GM12878 (cell line): ENCODE data around the gene STXBP1. TPM values are rescaled to one million over a fixed set of nuclear protein-coding genes. Genes with fewer than 3 reads are reported as not detected.

Experiments
- ATAC-seq: fragments of 200-7000 bp; cut with Tn5 transposase; 3 replicates; pipeline ENCODE4 v1.9.1; 2020; ENCODE audit warnings: mild to moderate bottlenecking, moderate library complexity
- BruUV-seq: library from RNA; stranded (reverse); fragments of 400-500 nt; replicated peaks from 2 replicates; lab custom pipeline; 2021; lab: Mats Ljungman, UMichigan
- CTCF ChIA-PET: fragments of 300-600 bp; sonication (Branson Sonifier 250); formaldehyde crosslinking; extraction: SDS; loops from one replicate; lab custom pipeline; 2021; ENCODE audit warnings: inconsistent platforms; lab: Yijun Ruan, JAX
- POLR2A ChIA-PET: fragments of 350-600 bp; formaldehyde crosslinking; extraction: SDS; loops from one replicate; lab custom pipeline; 2021; ENCODE audit warnings: inconsistent platforms; lab: Charles Lee
- RAD21 ChIA-PET: fragments of 300-600 bp; sonication (Branson Sonifier 250); formaldehyde crosslinking; loops from one replicate; lab custom pipeline; 2023; ENCODE audit warnings: antibody characterized with exemption; ENCODE audit not compliant: unreplicated experiment; lab: Charles Lee
- SMC1A ChIA-PET: fragments of 300-600 bp; sonication (Branson Sonifier 250); formaldehyde crosslinking; loops from one replicate; lab custom pipeline; 2023; ENCODE audit not compliant: unreplicated experiment, uncharacterized antibody; lab: Charles Lee
- DNase-seq: peaks from one replicate; pipeline ENCODE4 v3.0.0-alpha.2; 2011; ENCODE audit warnings: low read depth, low spot score
- FAIRE-seq: peaks from 3 replicates; lab custom pipeline; 2011; peaks lifted over from hg19 to GRCh38; lab: Jason Lieb, UNC
- H2AFZ ChIP-seq: 2 replicates; pipeline ENCODE4 v1.6.0; 2011; ENCODE audit warnings: low read depth, low read length, control low read depth; ENCODE audit not compliant: control insufficient read depth
- H3K27ac ChIP-seq: 2 replicates; pipeline ENCODE4 v1.5.1; 2011; ENCODE audit warnings: control low read depth; ENCODE audit not compliant: control insufficient read depth, insufficient read depth
- H3K27me3 ChIP-seq, 2 experiments: replicated peaks in 1 of 2; 2 replicates each; pipeline versions ENCODE4 v1.6.0 to v1.6.1; 2011; ENCODE audit warnings: low read length in 1 of 2; ENCODE audit not compliant: control insufficient read depth in 2 of 2, insufficient read depth in 2 of 2
- H3K36me3 ChIP-seq, 2 experiments: 2 replicates each; pipeline ENCODE4 v1.5.1; 2011; ENCODE audit warnings: low read length in 1 of 2; ENCODE audit not compliant: control insufficient read depth in 2 of 2, insufficient read depth in 2 of 2
- H3K4me1 ChIP-seq: 2 replicates; pipeline ENCODE4 v1.6.1; 2011; ENCODE audit warnings: mild to moderate bottlenecking, low read length, moderate library complexity, mixed read lengths; ENCODE audit not compliant: control insufficient read depth, insufficient read depth
- H3K4me2 ChIP-seq: 2 replicates; pipeline ENCODE4 v1.6.0; 2011; ENCODE audit warnings: control low read depth; ENCODE audit not compliant: control insufficient read depth, insufficient read depth
- H3K4me3 ChIP-seq: fragments of 200-600 bp; sonication (generic); 2 replicates; pipeline ENCODE4 v1.5.1; 2016
- H3K79me2 ChIP-seq: 2 replicates; pipeline ENCODE4 v1.6.0; 2011; ENCODE audit warnings: low read length; ENCODE audit not compliant: control insufficient read depth, insufficient read depth
- H3K9ac ChIP-seq: 2 replicates; pipeline ENCODE4 v1.8.0; 2011; ENCODE audit warnings: low read length, control low read depth, mixed read lengths; ENCODE audit not compliant: control insufficient read depth, insufficient read depth
- H3K9me3 ChIP-seq: replicated peaks from 3 replicates; pipeline ENCODE4 v1.5.1; 2011; ENCODE audit warnings: mild to moderate bottlenecking, low read length; ENCODE audit not compliant: control insufficient read depth, insufficient read depth
- H4K20me1 ChIP-seq: 2 replicates; pipeline ENCODE4 v1.6.0; 2011; ENCODE audit not compliant: control insufficient read depth, insufficient read depth
- BRCA1 ChIP-seq: IDR thresholded peaks from 2 replicates; pipeline ENCODE4 v1.6.1; 2011; ENCODE audit warnings: low read depth, low read length, improper control_type of control experiment
- CEBPB ChIP-seq, 2 experiments: fragments of 150-350 bp in 1 of 2; IDR thresholded peaks; 2 replicates each; pipeline ENCODE4 v1.6.1; 2012 to 2014; ENCODE audit warnings: low read depth in 2 of 2, low read length in 2 of 2, borderline replicate concordance in 1 of 2, inconsistent platforms in 1 of 2
- CHD2 ChIP-seq: IDR thresholded peaks from 2 replicates; pipeline ENCODE4 v1.6.1; 2011; ENCODE audit warnings: low read depth, low read length, improper control_type of control experiment, borderline replicate concordance
- CREM ChIP-seq: IDR thresholded peaks from 2 replicates; pipeline ENCODE4 v1.6.1; 2014; ENCODE audit warnings: antibody characterized with exemption, low read depth
- DPF2 ChIP-seq: fragments of 450-650 bp; IDR thresholded peaks from 2 replicates; pipeline ENCODE4 v1.6.1; 2017; ENCODE audit warnings: mild to moderate bottlenecking
- KLF5 ChIP-seq: fragments of 450-650 bp; IDR thresholded peaks from 2 replicates; pipeline ENCODE4 v1.6.1; 2014; ENCODE audit warnings: mild to moderate bottlenecking; ENCODE audit not compliant: partially characterized antibody
- NFXL1 ChIP-seq: fragments of 450-650 bp; IDR thresholded peaks from 2 replicates; pipeline ENCODE4 v1.6.1; 2017; ENCODE audit warnings: antibody characterized with exemption, mild to moderate bottlenecking, borderline replicate concordance
- RUNX3 ChIP-seq: IDR thresholded peaks from 2 replicates; pipeline ENCODE4 v1.6.1; 2012; ENCODE audit warnings: low read length, inconsistent platforms
- STAT1 ChIP-seq: fragments of 450-650 bp; conservative IDR thresholded peaks from 2 replicates; pipeline ENCODE4 v1.6.1; 2014; ENCODE audit warnings: antibody characterized with exemption, mild to moderate bottlenecking
- ZNF207 ChIP-seq: fragments of 450-650 bp; IDR thresholded peaks from 2 replicates; pipeline ENCODE4 v1.6.1; 2014; ENCODE audit warnings: antibody characterized with exemption, mild to moderate bottlenecking, borderline replicate concordance
- WGBS: methylation state at CpG from one replicate; pipeline ENCODE4 v1.1.6; 2016; ENCODE audit warnings: low lambda C conversion rate; ENCODE audit not compliant: insufficient replicate concordance, insufficient coverage; ENCODE audit errors: missing lambda C conversion rate; 5-methylcytosine and 5-hydroxymethylcytosine counted together
- in situ Hi-C: fragments of 300-500 bp; cut with MboI; formaldehyde crosslinking; loops from 9 replicates; pipeline ENCODE4 v1.14.3; 2018; ENCODE audit warnings: mixed read lengths
- intact Hi-C: fragments of 100-400 bp; cut with micrococcal nuclease; formaldehyde crosslinking; loops from one replicate; pipeline ENCODE4 v1.14.2; 2022; ENCODE audit not compliant: unreplicated experiment
- polyA plus RNA-seq, 11 experiments: library from polyadenylated mRNA; depleted of rRNA in 4 of 11; unstranded in 6 of 11; stranded (reverse) in 5 of 11; fragments of >200 nt; fragmentation: Nextera tagmentation in 4 of 11; fragmentation: Illumina TruSeq in 1 of 11; extraction: Ambion mirVana in 4 of 11; extraction: Trizol in 1 of 11; gene quantifications; 1 replicate in 1 of 11; 2 replicates in 10 of 11; pipeline versions ENCODE4 v1.2.1 to v1.2.3, GENCODE V29; 2011 to 2016; ENCODE audit warnings: inconsistent platforms in 2 of 11, missing spikeins in 2 of 11, low read depth in 1 of 11
- total RNA-seq, 4 experiments: library from RNA; depleted of rRNA in 3 of 4; stranded (reverse); fragments of >200 nt in 3 of 4; fragmentation: Illumina TruSeq in 1 of 4; extraction: Trizol in 1 of 4; gene quantifications; 2 replicates each; pipeline versions ENCODE4 v1.2.1 to v1.2.3, GENCODE V29; 2013 to 2021
- TF ChIP-seq, protein P1 (sequence below): IDR thresholded peaks from 2 replicates; pipeline ENCODE4 v1.6.1; 2012; ENCODE audit warnings: mild to moderate bottlenecking, low read depth, low read length

The STXBP1 gene
- total and polyA plus RNA-seq, 10 of the 15 experiments (the other 5 are each of a cell fraction or from before 2014, with no cell fraction given), result 0.08 to 0.85 (median 0.31) TPM; not detected in 3

DNA sequence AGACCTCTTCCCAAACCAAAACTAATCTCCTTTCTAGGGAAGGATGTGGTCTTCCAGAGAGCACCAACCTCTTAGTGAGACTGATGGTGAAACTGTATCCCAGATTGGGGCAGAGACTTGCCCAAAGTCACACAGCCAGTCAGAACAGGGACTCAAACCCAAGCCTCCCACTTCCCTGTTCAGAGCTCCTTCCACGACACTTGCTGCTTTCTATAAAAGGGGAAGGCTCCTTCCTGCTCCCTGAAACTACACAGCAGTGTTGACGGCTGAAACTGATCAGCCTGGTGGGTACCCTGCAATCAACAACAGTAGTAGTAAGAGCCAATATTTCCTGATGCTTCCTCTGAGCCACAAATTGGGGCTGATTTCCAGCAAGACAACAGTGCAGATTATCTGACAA is 121.5 kb downstream of the STXBP1 start:
- POLR2A ChIA-PET, result no interaction called here
- Histone ChIP-seq H3K27ac (no peak overlapping the region), H4K20me1 (no peaks in the 10 kb centered on the region), H3K4me3 (no peak overlapping the region), H3K9me3 (no peaks in the 10 kb centered on the region), H3K9ac (no peak overlapping the region), H3K36me3 (no peaks in the 10 kb centered on the region; a peak in 1 of 4 replicates), H3K4me1 (peaks cover 6% of the 10 kb centered on the region), H3K79me2 (no peaks in the 10 kb centered on the region), H2AFZ (no peak overlapping the region), H3K27me3 (no peaks in the 10 kb centered on the region), H3K4me2 (0 out of 2 replicates have a peak overlapping the region, but pooled peaks have one; percentile 100)
- no TSS peak for BruUV-seq
- intact Hi-C loops, result loop anchor here (1.0 to 2.0 kb wide), 4 partner anchors 43 to 229 kb away; no protein-coding TSS in a partner anchor
- RAD21 ChIA-PET, result interaction anchor here (1.9 to 2.6 kb wide), 3 partner anchors 136 to 177 kb away, joined by 11 to 44 read pairs (median 24); no protein-coding TSS in a partner anchor
- no peak for FAIRE-seq
- TF ChIP-seq CREM, result no peak
- TF ChIP-seq, protein P1, sequence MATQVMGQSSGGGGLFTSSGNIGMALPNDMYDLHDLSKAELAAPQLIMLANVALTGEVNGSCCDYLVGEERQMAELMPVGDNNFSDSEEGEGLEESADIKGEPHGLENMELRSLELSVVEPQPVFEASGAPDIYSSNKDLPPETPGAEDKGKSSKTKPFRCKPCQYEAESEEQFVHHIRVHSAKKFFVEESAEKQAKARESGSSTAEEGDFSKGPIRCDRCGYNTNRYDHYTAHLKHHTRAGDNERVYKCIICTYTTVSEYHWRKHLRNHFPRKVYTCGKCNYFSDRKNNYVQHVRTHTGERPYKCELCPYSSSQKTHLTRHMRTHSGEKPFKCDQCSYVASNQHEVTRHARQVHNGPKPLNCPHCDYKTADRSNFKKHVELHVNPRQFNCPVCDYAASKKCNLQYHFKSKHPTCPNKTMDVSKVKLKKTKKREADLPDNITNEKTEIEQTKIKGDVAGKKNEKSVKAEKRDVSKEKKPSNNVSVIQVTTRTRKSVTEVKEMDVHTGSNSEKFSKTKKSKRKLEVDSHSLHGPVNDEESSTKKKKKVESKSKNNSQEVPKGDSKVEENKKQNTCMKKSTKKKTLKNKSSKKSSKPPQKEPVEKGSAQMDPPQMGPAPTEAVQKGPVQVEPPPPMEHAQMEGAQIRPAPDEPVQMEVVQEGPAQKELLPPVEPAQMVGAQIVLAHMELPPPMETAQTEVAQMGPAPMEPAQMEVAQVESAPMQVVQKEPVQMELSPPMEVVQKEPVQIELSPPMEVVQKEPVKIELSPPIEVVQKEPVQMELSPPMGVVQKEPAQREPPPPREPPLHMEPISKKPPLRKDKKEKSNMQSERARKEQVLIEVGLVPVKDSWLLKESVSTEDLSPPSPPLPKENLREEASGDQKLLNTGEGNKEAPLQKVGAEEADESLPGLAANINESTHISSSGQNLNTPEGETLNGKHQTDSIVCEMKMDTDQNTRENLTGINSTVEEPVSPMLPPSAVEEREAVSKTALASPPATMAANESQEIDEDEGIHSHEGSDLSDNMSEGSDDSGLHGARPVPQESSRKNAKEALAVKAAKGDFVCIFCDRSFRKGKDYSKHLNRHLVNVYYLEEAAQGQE, result no peak
- no peak for TF ChIP-seq BRCA1
- TF ChIP-seq NFXL1, result no peak
- no peak for TF ChIP-seq RUNX3
- TF ChIP-seq CEBPB (IDR thresholded peaks at IDR 0.05; ENCODE audit: borderline replicate concordance in 1 of 2, low read depth in 2 of 2, low read length in 2 of 2), result no peak
- no peak for TF ChIP-seq STAT1
- TF ChIP-seq DPF2, result no peak
- TF ChIP-seq KLF5, result no peak
- no peak for TF ChIP-seq CHD2
- no peak for TF ChIP-seq ZNF207
- CTCF ChIA-PET, result interaction anchor here (0.9 to 2.5 kb wide), 8 partner anchors 68 to 521 kb away, joined by 3 to 79 read pairs (median 9); partner anchors contain the start of genes ENG, FPGS and ST6GALNAC4
- no peak for ATAC-seq
- SMC1A ChIA-PET, result interaction anchor here (1.3 to 1.5 kb wide), 2 partner anchors 144 to 190 kb away, joined by 3 to 5 read pairs; no protein-coding TSS in a partner anchor
- in situ Hi-C loops, result loop anchor here (5.0 kb wide), 2 partner anchors 141 to 231 kb away; no protein-coding TSS in a partner anchor
- no peak for DNase-seq
- WGBS, result 94% methylated on average over 2 of the region's 2 CpGs
